GM12878 (cell line): ENCODE data around the gene CHD9.

Experiments used
- CTCF ChIP-seq, 3 experiments: IDR thresholded peaks in 2 of 3; conservative IDR thresholded peaks in 1 of 3; 2 replicates each; pipeline ENCODE4 v1.5.1; 2011; ENCODE audit warnings: low read depth in 3 of 3, low read length in 3 of 3, mild to moderate bottlenecking in 3 of 3, control low read depth in 2 of 3, moderate library complexity in 2 of 3, inconsistent platforms in 1 of 3, mixed read lengths in 1 of 3; ENCODE audit not compliant: control insufficient read depth in 2 of 3, insufficient read depth in 1 of 3; ENCODE audit errors: extremely low read depth in 1 of 3
- EP300 ChIP-seq, 2 experiments: fragments of 150-350 bp in 1 of 2; IDR thresholded peaks; 2 replicates each; pipeline ENCODE4 v1.6.1; 2011 to 2012; ENCODE audit warnings: low read depth in 2 of 2, low read length in 2 of 2, borderline replicate concordance in 1 of 2, improper control_type of control experiment in 1 of 2, inconsistent platforms in 1 of 2; ENCODE audit not compliant: control insufficient read depth in 1 of 2
- MTA3 ChIP-seq: IDR thresholded peaks from 2 replicates; pipeline ENCODE4 v1.6.1; 2012; ENCODE audit warnings: low read length, inconsistent platforms, borderline replicate concordance
- PML ChIP-seq: IDR thresholded peaks from 2 replicates; pipeline ENCODE4 v1.6.1; 2012; ENCODE audit warnings: low read length, inconsistent platforms
- SRF ChIP-seq, 2 experiments: IDR thresholded peaks; 2 replicates each; pipeline ENCODE4 v1.6.1; 2011; ENCODE audit warnings: low read depth in 2 of 2, low read length in 2 of 2, mild to moderate bottlenecking in 1 of 2, moderate library complexity in 1 of 2

GRCh38 chr16:53198933-53199332 lies 144.1 kb downstream of the CHD9 start:
- no peak for TF ChIP-seq CTCF (IDR thresholded peaks at IDR 0.05 in 2 of 3, conservative IDR thresholded peaks at IDR 0.05 in 1 of 3; ENCODE audit: control insufficient read depth in 2 of 3, extremely low read depth in 1 of 3, insufficient read depth in 1 of 3, low read depth in 3 of 3, low read length in 3 of 3)
- TF ChIP-seq MTA3: no peak
- TF ChIP-seq PML: no peak
- TF ChIP-seq SRF (IDR thresholded peaks at IDR 0.05; ENCODE audit: low read depth in 2 of 2, low read length in 2 of 2): no peak
- no peak for TF ChIP-seq EP300 (IDR thresholded peaks at IDR 0.05; ENCODE audit: borderline replicate concordance in 1 of 2, control insufficient read depth in 1 of 2, low read depth in 2 of 2, low read length in 2 of 2)
